Bone marrow (tissue), 2 donors: ENCODE results near the gene DLG2.
"Not testable (repeated sequence)": the region's sequence is repeated elsewhere in the genome, so short reads cannot be mapped to it uniquely, and the experiment has no call there.

Source experiments
- DNase-seq, 2 donors: peaks; one replicate each; lab custom pipeline; 2025; lab: John Stamatoyannopoulos, UW

Gene DLG2

GRCh38 chr11:83782329-83782728 lies 1844.8 kb downstream of the DLG2 start:
- DNase-seq = no peak

GRCh38 chr11:83779876-83780275 lies 1847.3 kb downstream of the DLG2 start:
- DNase-seq = no peak

GRCh38 chr11:83778596-83778995 lies 1848.5 kb downstream of the DLG2 start:
- no peak for DNase-seq

GRCh38 chr11:83773950-83774880 lies 1852.9 kb downstream of the DLG2 start:
- DNase-seq = no peak

- DNase-seq = no peak
Measured at GRCh38 chr11:83768489-83768888, 1858.7 kb downstream of the DLG2 start.

- no peak for DNase-seq
Measured at GRCh38 chr11:83766932-83767331, 1860.2 kb downstream of the DLG2 start.

GRCh38 chr11:83764643-83765042 lies 1862.5 kb downstream of the DLG2 start:
- DNase-seq = no peak

- DNase-seq = no peak
Measured at GRCh38 chr11:83760932-83761331, 1866.2 kb downstream of the DLG2 start.

GRCh38 chr11:83759148-83759547 lies 1868.0 kb downstream of the DLG2 start:
- DNase-seq = no peak

GRCh38 chr11:83751041-83751440 lies 1876.1 kb downstream of the DLG2 start:
- DNase-seq = no peak

- no peak for DNase-seq
Measured at GRCh38 chr11:83746921-83747585, 1880.1 kb downstream of the DLG2 start.

- DNase-seq = no peak
Measured at GRCh38 chr11:83744620-83745192, 1882.4 kb downstream of the DLG2 start.

GRCh38 chr11:83736684-83737083 lies 1890.5 kb downstream of the DLG2 start:
- no peak for DNase-seq

GRCh38 chr11:83734120-83734519 lies 1893.0 kb downstream of the DLG2 start:
- no peak for DNase-seq

GRCh38 chr11:83731288-83731687 lies 1895.9 kb downstream of the DLG2 start:
- DNase-seq = not testable (repeated sequence)

GRCh38 chr11:83728281-83728680 lies 1898.9 kb downstream of the DLG2 start:
- no peak for DNase-seq

GRCh38 chr11:83727251-83727650 lies 1899.9 kb downstream of the DLG2 start:
- DNase-seq = no peak

- DNase-seq = no peak
Measured at GRCh38 chr11:83726316-83726715, 1900.8 kb downstream of the DLG2 start.

- no peak for DNase-seq
Measured at GRCh38 chr11:83725728-83726127, 1901.4 kb downstream of the DLG2 start.

- DNase-seq = no peak
Measured at GRCh38 chr11:83725269-83725560, 1901.9 kb downstream of the DLG2 start.

GRCh38 chr11:83723999-83724398 lies 1903.1 kb downstream of the DLG2 start:
- DNase-seq = no peak

- DNase-seq = no peak
Measured at GRCh38 chr11:83722392-83723119, 1904.6 kb downstream of the DLG2 start.
